Measurements from ENCODE around the gene ZNF662. TPM values are rescaled to one million over a fixed set of nuclear protein-coding genes. Genes with fewer than 3 reads are reported as not detected.

The ZNF662 gene
- total and polyA plus RNA-seq, 2 donors from 2014 or later = 4.9 to 12.8 TPM

DNA sequence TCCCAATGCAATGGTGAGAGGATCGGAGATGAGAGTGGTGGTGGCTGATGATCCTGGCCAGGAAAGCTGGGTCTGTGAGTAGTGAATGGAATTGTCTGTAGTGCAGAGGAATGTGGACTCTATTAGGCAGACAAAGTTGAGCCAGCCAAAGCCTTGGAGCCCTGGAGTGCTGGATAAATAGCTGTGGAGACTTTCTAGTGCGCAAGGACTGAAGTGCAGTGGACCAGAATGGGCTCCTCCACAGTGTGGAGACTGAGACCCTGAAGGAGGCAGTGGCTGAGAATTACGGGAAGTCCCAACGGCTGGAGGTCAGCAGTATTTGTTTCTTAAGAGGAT lies 874 bp downstream of the ZNF662 start:
- intact Hi-C loops (cut with DNase I) = no loop called here
- Histone ChIP-seq H3K4me3 (ENCODE audit: low read length in 3 of 3) (peak overlapping the region; percentile 49 to 71 (median 64)), H3K36me3 (ENCODE audit: control insufficient read depth in 2 of 3, insufficient read depth in 3 of 3, low read length in 3 of 3) (peaks cover 5 to 15% (median 8%) of the 10 kb centered on the region in 3 donors), H3K9ac (ENCODE audit: low read length in 3 of 3) (peak overlapping the region; percentile 21 to 68 (median 53)), H3K27me3 (ENCODE audit: control insufficient read depth, insufficient read depth, low read length) (no peaks in the 10 kb centered on the region), H3K27ac (ENCODE audit: low read depth in 2 of 2, low read length in 2 of 2) (no peak overlapping the region), H3K4me1 (ENCODE audit: control insufficient read depth in 2 of 3, insufficient read depth in 2 of 3, low read depth in 1 of 3, low read length in 3 of 3) (peaks cover 0 to 5% (median 5%) of the 10 kb centered on the region in 3 donors), H3K9me3 (ENCODE audit: control insufficient read depth in 2 of 3, insufficient read depth in 1 of 3, low read length in 3 of 3) (peaks cover 3 to 12% (median 6%) of the 10 kb centered on the region in 3 donors)
- TF ChIP-seq, protein P1, sequence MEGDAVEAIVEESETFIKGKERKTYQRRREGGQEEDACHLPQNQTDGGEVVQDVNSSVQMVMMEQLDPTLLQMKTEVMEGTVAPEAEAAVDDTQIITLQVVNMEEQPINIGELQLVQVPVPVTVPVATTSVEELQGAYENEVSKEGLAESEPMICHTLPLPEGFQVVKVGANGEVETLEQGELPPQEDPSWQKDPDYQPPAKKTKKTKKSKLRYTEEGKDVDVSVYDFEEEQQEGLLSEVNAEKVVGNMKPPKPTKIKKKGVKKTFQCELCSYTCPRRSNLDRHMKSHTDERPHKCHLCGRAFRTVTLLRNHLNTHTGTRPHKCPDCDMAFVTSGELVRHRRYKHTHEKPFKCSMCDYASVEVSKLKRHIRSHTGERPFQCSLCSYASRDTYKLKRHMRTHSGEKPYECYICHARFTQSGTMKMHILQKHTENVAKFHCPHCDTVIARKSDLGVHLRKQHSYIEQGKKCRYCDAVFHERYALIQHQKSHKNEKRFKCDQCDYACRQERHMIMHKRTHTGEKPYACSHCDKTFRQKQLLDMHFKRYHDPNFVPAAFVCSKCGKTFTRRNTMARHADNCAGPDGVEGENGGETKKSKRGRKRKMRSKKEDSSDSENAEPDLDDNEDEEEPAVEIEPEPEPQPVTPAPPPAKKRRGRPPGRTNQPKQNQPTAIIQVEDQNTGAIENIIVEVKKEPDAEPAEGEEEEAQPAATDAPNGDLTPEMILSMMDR (IDR thresholded peaks at IDR 0.05; ENCODE audit: borderline replicate concordance, extremely low read depth, insufficient read depth) = no peak
- FAIRE-seq = no peak
- DNase-seq = peak in 2 of 5 donors; percentile 30 to 37

DNA sequence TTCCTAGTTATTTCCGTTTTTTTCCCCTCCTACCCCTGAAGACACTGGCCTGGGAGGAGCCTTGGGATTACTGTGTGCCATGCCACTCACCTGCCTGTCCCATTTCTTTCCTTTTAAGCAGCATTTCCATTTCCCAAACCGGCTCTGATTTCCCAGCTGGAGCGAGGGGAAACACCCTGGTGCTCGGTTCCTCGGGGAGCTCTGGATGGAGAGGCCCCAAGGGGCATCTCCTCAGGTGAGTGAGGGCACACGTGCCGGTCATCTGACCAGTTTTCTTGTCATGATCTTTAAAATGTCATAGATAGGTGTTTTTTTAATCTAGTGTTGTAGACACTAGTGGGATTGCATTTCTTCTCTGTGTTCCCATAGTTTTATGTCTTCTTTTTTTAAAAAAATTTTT lies 2.7 kb downstream of the ZNF662 start:
- FAIRE-seq (no peak), DNase-seq (no peak)
- H3K36me3 ChIP-seq (ENCODE audit: control insufficient read depth in 2 of 3, insufficient read depth in 3 of 3, low read length in 3 of 3) = peaks cover 9 to 23% (median 15%) of the 10 kb centered on the region in 3 donors
- intact Hi-C loops (cut with DNase I) = no loop called here
- H3K27ac ChIP-seq (ENCODE audit: low read depth in 2 of 2, low read length in 2 of 2) = no peak overlapping the region
- no peak overlapping the region for H3K9ac ChIP-seq (ENCODE audit: low read length in 3 of 3)
- peaks cover 5 to 19% (median 14%) of the 10 kb centered on the region in 3 donors for H3K9me3 ChIP-seq (ENCODE audit: control insufficient read depth in 2 of 3, insufficient read depth in 1 of 3, low read length in 3 of 3)
- H3K27me3 ChIP-seq (ENCODE audit: control insufficient read depth, insufficient read depth, low read length) = no peaks in the 10 kb centered on the region
- peaks cover 0 to 5% (median 5%) of the 10 kb centered on the region in 3 donors for H3K4me1 ChIP-seq (ENCODE audit: control insufficient read depth in 2 of 3, insufficient read depth in 2 of 3, low read depth in 1 of 3, low read length in 3 of 3)
- H3K4me3 ChIP-seq (ENCODE audit: low read length in 3 of 3) = no peak overlapping the region
- TF ChIP-seq, protein P1 (IDR thresholded peaks at IDR 0.05; ENCODE audit: borderline replicate concordance, extremely low read depth, insufficient read depth) = no peak

DNA sequence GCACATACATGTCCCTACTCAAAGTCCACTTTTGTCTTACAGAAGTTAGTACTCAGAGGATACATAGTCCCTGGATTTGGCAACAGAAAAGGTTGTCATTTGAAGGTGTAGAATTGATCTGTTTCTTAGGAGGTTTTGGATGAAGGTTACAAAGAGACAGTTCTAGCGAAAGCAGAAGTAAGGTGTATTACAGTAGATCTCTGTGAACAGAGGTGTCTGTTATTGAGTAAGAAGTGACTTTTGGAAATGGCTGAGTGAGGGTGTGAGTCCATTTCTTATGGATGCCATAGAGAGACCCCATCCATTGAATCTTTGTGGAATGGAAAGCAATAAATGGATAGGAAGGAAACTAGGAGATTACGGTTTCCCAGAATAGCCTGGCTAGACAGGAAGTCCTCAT lies 5.6 kb downstream of the ZNF662 start:
- H3K9me3 ChIP-seq (ENCODE audit: control insufficient read depth in 2 of 3, insufficient read depth in 1 of 3, low read length in 3 of 3) = peaks cover 10 to 41% (median 38%) of the 10 kb centered on the region in 3 donors
- TF ChIP-seq, protein P1 (IDR thresholded peaks at IDR 0.05; ENCODE audit: borderline replicate concordance, extremely low read depth, insufficient read depth) = no peak

More for the DNA sequence above, 5.6 kb downstream of the ZNF662 start:
- H3K9ac ChIP-seq (ENCODE audit: low read length in 3 of 3) = no peak overlapping the region
- H3K4me3 ChIP-seq (ENCODE audit: low read length in 3 of 3) = no peak overlapping the region
- no peak overlapping the region for H3K27ac ChIP-seq (ENCODE audit: low read depth in 2 of 2, low read length in 2 of 2)
- H3K4me1 ChIP-seq (ENCODE audit: control insufficient read depth in 2 of 3, insufficient read depth in 2 of 3, low read depth in 1 of 3, low read length in 3 of 3) = peaks cover 0 to 5% (median 3%) of the 10 kb centered on the region in 3 donors
- FAIRE-seq (no peak), DNase-seq (no peak)
- no peaks in the 10 kb centered on the region for H3K27me3 ChIP-seq (ENCODE audit: control insufficient read depth, insufficient read depth, low read length)
- intact Hi-C loops (cut with DNase I) = no loop called here
- peaks cover 28 to 34% (median 29%) of the 10 kb centered on the region in 3 donors for H3K36me3 ChIP-seq (ENCODE audit: control insufficient read depth in 2 of 3, insufficient read depth in 3 of 3, low read length in 3 of 3)
